ENCODE results near the gene LHX6.

LHX6 gene

DNA sequence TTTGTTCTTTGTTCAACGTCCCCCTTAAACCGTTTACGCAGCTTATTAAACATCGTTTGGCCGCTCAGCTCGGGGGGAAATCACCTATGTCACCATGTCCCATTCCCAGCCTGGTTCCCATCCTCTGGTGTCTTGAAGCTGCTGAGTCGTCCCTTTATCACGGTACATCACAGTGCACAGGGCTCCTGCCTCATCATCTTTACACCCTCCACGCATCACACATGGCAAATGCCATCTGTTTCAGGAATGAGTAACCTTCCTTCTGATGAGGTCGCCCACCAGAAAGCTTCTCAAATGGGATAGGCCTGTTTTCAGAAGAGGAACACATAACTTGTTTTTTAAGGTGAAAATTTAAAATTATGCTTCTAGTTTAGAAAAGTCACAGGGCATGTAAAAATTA lies 7.9 kb upstream of the LHX6 start:
- no peak for DNase-seq (ENCODE audit: low read depth in 1 of 2, low spot score in 1 of 2)

DNA sequence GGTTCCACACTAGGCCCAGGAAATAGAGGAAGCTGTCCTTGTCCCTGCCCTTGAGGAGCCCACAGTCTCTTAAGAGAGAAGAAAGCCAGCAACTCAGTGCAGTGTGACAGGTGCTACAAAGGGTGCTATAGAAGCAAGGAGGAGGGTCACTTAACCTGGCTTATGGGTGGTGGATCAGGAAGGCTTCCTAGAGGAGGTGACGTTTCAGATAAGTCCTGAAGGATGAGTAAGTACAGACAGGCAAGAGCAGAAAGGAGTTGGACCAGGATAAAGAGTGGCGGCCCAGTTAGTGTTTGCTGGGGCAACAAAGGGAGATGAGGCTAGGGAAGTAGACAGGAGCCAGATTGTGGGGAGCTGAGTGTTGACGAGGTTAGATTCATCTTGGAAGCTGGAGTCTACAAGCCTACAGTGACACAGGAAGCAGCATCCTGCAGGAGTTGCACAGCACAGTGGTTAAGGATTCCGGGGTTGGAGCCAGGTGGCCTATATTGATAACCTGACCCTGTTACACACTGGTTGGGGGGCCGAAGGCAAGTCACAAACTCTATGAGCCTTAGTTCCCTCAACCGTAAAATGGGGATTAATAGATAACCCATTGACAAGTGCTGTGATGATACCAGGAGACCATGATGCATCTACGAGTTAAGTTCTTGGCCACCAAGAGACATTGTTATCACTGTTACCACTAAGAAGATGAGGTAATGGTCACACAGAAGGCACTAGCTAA lies 5.4 kb upstream of the LHX6 start:
- no peak for DNase-seq (ENCODE audit: low read depth in 1 of 2, low spot score in 1 of 2)

DNA sequence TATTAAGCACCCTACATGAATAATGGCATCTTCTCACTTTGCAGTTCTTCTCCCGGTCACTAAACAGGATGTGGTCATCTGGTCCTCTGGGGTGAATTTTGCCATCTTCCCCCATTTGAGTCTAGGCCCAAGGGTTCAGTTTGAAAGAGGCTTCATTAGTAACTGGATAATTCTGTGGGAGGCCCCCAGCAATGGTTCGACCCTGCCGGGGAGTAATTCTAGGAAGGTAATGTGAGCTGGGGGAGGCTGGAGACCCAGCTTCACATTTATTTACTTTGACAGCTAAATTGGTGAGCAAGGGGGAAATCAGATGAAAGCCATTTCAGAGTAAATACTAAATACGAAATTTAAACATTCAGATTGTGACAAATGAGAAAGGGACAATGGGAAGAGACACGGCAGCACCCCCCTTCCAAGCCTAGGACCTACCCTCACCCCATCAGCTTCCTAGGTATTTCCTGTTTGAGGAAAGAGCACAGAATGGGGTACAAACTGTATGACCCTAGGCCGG lies 4.1 kb upstream of the LHX6 start:
- no peak for DNase-seq (ENCODE audit: low read depth in 1 of 2, low spot score in 1 of 2)

- no peak for DNase-seq (ENCODE audit: low read depth in 1 of 2, low spot score in 1 of 2)
These were observed 704 bp upstream of the LHX6 start for GRCh38 chr9:122229485-122229837.

DNA sequence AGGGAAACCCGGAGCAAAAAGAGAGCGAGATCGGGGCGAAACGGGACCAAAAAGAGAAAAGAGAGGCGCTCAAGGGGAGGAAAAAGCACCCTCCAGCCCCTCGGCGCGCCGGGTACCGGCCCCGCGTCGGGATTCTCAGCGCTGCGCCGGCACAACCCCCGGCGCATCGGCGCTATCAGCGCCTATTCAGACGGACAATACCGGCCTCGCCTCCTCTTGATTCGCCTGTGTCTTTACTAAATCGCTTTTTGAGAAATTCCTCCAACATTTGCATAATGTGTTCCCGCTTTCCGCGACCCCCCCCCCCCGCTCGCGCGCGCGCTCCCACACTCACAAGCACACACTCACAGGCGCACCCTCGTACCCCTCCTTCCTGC lies 578 bp downstream of the LHX6 start:
- DNase-seq (ENCODE audit: low read depth in 1 of 2, low spot score in 1 of 2) = no peak

DNA sequence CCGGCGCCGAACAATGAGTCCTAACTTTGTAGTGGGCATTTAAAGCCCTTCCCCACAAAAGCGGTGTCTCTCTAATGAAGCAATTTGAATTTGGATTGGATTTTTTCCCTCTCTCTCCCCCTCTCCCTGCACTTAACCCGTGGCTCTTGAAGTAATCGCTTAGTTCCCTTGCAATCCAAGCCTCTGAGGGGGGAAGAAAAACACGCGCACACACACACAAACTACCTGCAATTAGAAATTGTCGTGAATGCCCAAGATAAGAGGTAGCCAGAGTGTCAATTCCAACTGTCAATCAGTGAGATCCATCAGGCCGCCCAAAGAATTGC lies 1.2 kb downstream of the LHX6 start:
- DNase-seq (ENCODE audit: low read depth in 1 of 2, low spot score in 1 of 2) = no peak

DNA sequence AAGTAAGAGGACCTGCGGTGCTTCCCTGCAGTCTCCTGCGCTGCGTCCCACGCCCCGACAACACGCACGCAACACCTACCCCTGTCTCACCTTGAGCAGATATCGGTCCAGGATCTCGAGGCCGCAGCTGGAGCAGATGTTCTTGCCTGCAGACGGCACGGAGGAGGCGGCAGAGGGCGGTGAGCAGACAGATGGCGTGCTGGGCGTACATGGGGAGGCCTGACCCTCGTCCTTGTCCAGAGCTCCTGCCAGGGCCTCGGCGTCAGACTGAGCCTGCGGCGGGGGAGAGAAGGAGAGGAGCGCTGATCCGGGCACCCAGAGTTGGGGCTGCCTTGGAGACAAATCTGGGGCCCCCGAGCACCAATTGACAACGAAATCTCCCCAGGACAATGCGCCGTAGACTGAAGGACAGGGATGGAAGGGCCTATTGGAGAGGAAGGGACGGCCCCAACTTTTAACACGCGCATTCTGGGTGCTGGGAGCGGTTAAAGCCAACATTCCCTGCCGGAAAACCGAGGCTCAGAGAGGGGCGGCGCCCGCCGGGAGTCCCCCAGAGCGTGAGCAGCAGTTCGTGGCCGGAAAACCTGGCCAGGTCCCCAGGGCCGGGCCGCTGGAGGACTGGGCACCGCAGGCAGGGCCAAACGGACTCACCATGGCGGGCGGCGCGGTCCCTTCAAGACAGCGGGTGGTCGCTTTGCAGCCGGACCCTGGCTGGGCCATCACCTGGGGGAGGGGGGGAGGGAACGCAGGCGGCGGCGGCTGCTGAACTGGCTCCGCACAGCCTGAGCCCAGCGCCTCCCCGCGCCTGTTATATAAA lies 1.8 kb downstream of the LHX6 start:
- DNase-seq (ENCODE audit: low read depth in 1 of 2, low spot score in 1 of 2) = no peak

GRCh38 chr9:122226142-122226757 lies 2.5 kb downstream of the LHX6 start:
- no peak for DNase-seq (ENCODE audit: low read depth in 1 of 2, low spot score in 1 of 2)

- DNase-seq (ENCODE audit: low read depth in 1 of 2, low spot score in 1 of 2) = no peak
These were observed 3.2 kb downstream of the LHX6 start for GRCh38 chr9:122225312-122226141.

GRCh38 chr9:122223435-122223834 lies 5.3 kb downstream of the LHX6 start:
- DNase-seq (ENCODE audit: low read depth in 1 of 2, low spot score in 1 of 2) = no peak

DNA sequence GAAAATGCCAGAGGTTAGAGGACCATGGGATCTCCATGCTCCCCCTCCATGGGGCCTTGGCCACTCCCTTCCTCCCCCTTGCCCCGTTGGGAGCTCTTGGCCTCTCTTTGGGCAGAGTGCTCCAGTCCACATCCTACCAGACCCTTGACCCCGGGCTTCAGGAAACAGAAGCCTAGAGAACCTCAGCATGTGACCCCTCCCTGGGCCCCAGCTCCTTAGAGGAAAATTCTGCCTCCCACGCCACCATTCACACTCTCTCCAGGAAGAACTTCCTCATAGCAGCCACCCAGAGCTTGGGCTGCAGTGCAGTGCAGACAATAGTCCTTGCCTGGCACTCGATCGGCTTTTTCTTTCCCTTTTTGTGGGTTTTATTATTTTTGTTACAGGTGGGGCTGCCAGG lies 6.0 kb downstream of the LHX6 start:
- no peak for DNase-seq (ENCODE audit: low read depth in 1 of 2, low spot score in 1 of 2)

- DNase-seq (ENCODE audit: low read depth in 1 of 2, low spot score in 1 of 2) = no peak
These were observed 7.5 kb downstream of the LHX6 start for GRCh38 chr9:122221183-122221811.

DNA sequence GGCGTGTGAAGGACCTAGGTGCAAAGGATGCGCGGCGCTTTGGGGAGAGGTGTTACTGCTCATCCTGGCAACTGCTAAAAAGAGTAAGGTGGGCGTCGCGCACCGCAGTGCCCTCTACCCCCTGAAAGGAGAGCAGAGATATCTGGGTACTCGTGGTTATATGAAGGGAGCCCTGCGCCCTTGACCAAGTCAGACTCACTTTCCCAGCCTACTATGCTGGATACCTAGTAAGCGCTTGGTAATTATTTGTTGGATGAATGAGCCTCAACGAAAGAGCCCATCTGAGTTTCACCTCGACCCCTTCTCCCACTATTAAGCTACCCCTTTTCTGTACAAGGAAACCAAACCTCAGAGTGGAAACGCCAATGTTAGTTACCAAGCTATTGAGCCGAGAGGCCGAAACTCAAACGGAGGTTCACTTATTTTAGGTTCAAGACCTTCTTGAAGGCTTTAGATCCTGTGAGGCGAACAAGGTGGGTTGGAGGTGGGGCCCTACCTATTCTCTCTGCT lies 8.0 kb downstream of the LHX6 start:
- no peak for DNase-seq (ENCODE audit: low read depth in 1 of 2, low spot score in 1 of 2)

GRCh38 chr9:122219856-122220672 lies 8.7 kb downstream of the LHX6 start:
- no peak for DNase-seq (ENCODE audit: low read depth in 1 of 2, low spot score in 1 of 2)

GRCh38 chr9:122218935-122219855 lies 9.6 kb downstream of the LHX6 start:
- DNase-seq (ENCODE audit: low read depth in 1 of 2, low spot score in 1 of 2) = no peak

DNA sequence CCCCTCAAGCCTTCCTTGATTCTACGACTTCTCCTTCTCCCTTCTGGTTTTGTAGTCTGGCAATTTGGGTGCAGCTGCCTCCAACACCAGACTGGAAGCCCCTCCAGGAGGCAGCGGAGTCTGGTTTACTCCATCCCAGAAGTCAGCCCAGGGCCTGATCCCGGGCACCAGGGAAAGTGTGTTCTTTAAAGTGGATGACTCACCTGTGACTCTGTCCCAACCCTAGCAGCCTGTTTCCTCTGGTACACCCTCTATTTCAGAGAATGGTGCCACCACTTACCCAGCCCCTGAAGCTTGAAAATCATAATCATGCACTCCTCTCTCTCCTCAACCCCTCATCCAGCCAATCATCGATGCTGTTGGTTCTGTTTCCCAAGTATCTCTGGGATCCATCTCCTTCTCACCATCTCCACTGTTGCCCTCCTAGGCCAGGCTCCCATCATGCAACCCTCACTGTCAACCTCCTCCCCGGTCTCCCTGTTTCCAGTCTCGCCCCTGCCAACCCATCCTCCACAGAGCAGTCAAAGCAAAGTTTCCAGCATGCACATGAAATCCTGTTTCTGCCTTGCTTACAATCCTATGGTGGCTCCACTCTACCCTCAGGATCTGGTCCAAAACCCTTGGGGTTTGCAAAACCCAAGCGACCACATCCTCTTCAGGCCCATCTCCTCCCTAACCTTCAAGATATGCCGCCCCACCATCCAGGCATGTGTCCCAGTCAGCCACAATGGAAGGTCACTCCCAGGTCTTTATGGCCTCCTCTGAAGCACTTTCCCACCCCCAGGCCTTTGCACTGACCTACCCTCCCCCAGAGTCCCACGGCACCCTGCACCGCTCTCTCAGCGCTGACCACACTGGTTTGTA lies 10.5 kb downstream of the LHX6 start:
- no peak for DNase-seq (ENCODE audit: low read depth in 1 of 2, low spot score in 1 of 2)

DNA sequence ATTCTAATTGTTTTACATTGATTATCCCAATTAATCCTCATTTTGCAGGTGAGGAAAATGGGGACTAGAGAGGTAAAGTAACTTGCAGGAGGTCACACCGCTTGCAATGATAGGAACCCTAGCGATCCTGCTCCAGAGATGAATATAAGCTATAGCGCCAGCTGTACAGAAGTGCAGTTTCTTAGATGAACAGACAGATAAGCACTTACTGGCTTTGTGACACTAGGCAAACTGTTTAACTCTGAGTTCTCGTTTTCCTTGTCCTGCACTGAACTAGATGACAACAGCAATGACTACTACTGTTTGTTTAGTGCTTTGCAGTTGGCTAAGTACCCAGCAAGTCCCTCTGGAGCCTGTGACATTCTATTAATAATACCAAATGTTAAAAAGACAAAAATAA lies 11.1 kb downstream of the LHX6 start:
- no peak for DNase-seq (ENCODE audit: low read depth in 1 of 2, low spot score in 1 of 2)
